ENCODE measurements around the gene CLUH.

GRCh38 chr17:2695243-2695960 lies 16.2 kb downstream of the CLUH start:
- no peak for TF ChIP-seq POLR2A (IDR thresholded peaks at IDR 0.05; ENCODE audit: low read depth, low read length)
- TF ChIP-seq CTCF (IDR thresholded peaks at IDR 0.05; ENCODE audit: extremely low read depth in 1 of 2, insufficient read depth in 1 of 2, low read depth in 1 of 2, low read length in 2 of 2), result no peak
- TF ChIP-seq EZH2 (IDR thresholded peaks at IDR 0.05; ENCODE audit: borderline replicate concordance, low read depth, low read length, severe bottlenecking), result no peak
- no peak for TF ChIP-seq MYC (IDR thresholded peaks at IDR 0.05; ENCODE audit: low read depth, low read length)
- TF ChIP-seq MAX (IDR thresholded peaks at IDR 0.05; ENCODE audit: insufficient read depth, insufficient read length), result no peak
- no peak for TF ChIP-seq POLR2AphosphoS5 (IDR thresholded peaks at IDR 0.05; ENCODE audit: insufficient read depth, low read depth, low read length)
- no peak for TF ChIP-seq GATA2 (IDR thresholded peaks at IDR 0.05; ENCODE audit: insufficient read depth, insufficient read length, low read depth, low read length)
